Head of caudate nucleus (tissue), 42 donors: ENCODE results near the gene RAVER2.
"Not testable (repeated sequence)": the region's sequence is repeated elsewhere in the genome, so short reads cannot be mapped to it uniquely, and the experiment has no call there.

ENCODE experiments used
- DNase-seq, 42 donors: peaks; one replicate each; pipeline versions ENCODE4 v3.0.0 to v3.0.0-alpha.2; 2020 to 2021; ENCODE audit warnings: mixed read lengths in 7 of 42
- intact Hi-C: fragments of 100-400 bp; cut with DNase I; formaldehyde crosslinking; loops from one replicate; pipeline ENCODE4 v1.15.0; 2022

The RAVER2 gene

DNA sequence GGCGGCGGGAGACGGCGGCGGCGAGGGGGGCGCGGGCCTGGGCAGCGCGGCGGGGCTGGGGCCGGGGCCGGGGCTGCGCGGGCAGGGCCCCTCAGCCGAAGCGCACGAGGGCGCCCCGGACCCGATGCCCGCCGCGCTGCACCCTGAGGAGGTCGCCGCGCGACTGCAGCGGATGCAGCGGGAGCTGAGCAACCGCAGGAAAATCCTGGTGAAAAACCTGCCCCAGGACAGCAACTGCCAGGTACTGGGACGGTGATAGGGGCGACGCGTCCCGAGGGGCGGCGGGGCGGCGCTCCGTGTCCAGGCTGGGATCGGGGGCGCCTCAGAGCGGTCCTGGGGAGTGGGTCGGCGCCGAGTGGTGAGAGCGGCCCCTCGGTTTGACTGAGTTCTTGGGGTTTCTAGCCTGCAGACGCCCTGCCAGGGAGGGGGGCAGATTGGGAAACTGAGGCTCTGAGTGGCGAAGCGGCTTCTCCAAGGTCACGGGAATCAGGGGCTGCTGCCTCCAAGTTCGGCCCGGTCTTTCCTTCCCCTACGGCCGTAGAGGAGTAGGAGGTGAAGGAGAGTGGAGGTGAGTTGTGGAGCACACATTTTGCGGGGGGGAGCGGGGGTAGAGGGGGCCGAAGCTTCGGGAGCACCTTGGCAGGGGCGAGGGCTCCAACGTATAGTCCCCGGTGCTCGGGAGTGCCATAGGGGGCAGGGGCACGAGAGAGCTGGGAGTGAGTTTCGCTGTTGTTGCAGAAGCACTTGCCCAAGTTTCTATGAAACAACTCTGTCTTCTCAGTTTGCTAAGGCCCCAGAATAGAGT, 508 bp downstream of the RAVER2 start:
- intact Hi-C loops, result loop anchor here (10.0 kb wide), 1 partner anchor 79 kb away; no protein-coding TSS in a partner anchor
- DNase-seq, result peak in 34 of 42 donors; percentile 5 to 62 (median 32)

GRCh38 chr1:64745986-64746940, 1.4 kb downstream of the RAVER2 start:
- peak in 17 of 42 donors; percentile 7 to 74 (median 45) for DNase-seq
- intact Hi-C loops, result loop anchor here (10.0 kb wide), 1 partner anchor 79 kb away; no protein-coding TSS in a partner anchor

DNA sequence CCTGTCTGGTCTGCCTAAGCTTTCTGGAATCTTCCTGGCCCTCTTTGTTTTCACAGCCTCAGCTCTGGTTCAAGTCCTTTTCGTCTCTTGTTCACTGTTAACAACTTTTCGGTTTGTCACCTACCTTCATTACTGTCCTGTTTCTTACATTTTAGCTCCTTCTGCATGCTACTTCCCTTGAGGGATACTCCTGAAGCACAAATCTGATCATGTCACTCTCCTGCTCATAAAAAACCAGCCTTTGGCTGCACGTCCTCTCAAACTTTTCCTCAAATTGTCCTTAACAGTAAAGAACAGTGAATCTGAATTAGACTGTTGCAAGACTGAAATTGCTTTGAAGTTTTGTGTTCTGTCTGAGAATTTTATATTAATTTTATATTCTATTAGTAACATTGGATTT, 3.3 kb downstream of the RAVER2 start:
- intact Hi-C loops, result loop anchor here (10.0 kb wide), 1 partner anchor 77 kb away; no protein-coding TSS in a partner anchor
- DNase-seq, result no peak

GRCh38 chr1:64748706-64749105, 3.8 kb downstream of the RAVER2 start:
- intact Hi-C loops, result loop anchor here (10.0 kb wide), 1 partner anchor 76 kb away; no protein-coding TSS in a partner anchor

GRCh38 chr1:64750092-64750491, 5.2 kb downstream of the RAVER2 start:
- DNase-seq, result no peak
- intact Hi-C loops, result no loop called here

More at GRCh38 chr1:64748706-64749105, 3.8 kb downstream of the RAVER2 start:
- no peak for DNase-seq

- no peak for DNase-seq
- intact Hi-C loops, result no loop called here
These were observed 6.0 kb downstream of the RAVER2 start for GRCh38 chr1:64750875-64751274.

GRCh38 chr1:64754173-64754572, 9.3 kb downstream of the RAVER2 start:
- intact Hi-C loops, result no loop called here

DNA sequence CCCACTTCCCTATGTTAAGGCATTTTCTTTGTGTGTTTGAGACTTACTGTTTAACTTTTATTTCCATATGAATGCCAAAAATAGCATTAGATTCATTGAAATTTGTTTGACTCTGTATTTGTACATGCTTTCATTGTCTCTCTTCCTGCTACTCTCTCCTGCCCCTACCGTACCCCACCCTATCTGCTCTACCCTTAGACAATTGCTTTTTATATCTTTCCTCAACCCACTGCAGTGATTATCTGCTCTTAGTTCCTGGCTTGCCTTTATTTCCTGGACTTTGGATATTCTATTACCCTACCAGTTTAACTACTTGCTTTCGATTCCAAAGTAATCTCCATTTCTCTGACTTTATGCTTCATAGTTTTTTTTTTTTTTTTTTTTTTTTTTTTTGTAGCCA, 10.5 kb downstream of the RAVER2 start:
- DNase-seq, result no peak
- intact Hi-C loops, result no loop called here

More at GRCh38 chr1:64754173-64754572, 9.3 kb downstream of the RAVER2 start:
- DNase-seq, result no peak

GRCh38 chr1:64756770-64757169, 11.9 kb downstream of the RAVER2 start:
- no peak for DNase-seq
- intact Hi-C loops, result no loop called here

- intact Hi-C loops, result no loop called here
- no peak for DNase-seq
These were observed 12.3 kb downstream of the RAVER2 start for GRCh38 chr1:64757213-64757612.

DNA sequence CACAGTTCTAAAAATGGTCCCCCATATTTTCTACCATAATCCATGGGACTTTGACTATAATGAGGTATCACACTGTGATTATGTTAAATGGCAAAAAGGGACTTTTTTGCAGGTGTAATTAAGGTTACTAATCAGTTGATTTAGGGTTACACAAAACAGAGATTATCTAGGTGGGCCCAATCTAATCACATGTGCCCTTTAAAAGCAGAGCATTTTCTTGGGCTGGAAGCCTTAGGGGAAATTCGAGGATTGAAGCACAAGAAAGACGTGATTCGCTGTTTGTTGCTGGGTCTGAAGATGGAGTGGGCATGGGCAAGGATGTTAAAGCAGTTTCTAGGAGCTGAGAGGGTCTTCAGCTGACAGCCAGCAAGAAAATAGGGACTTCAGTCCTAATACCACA, 13.4 kb downstream of the RAVER2 start:
- intact Hi-C loops, result no loop called here
- no peak for DNase-seq

DNA sequence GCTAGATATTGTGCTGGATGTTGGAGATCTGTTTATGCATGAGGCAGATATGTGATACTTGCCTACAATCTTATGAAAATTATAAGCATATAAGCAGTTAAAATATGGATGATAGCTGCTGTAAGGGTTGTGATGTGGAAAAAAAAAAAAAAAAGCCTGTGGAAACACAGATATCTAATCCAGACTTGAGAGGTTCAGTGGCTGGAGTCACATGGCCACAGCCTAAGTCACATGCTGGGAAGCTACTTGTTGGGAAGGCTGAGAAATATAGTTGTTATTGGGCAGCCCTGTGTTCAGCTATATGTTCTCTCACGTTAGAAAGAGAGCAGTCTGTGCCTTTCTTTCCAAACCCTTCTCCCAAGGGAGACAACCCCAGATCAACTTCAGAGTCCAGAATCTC, 15.1 kb downstream of the RAVER2 start:
- intact Hi-C loops, result no loop called here
- DNase-seq, result no peak

- intact Hi-C loops, result no loop called here
These were observed 20.1 kb downstream of the RAVER2 start for GRCh38 chr1:64765012-64765411.

DNA sequence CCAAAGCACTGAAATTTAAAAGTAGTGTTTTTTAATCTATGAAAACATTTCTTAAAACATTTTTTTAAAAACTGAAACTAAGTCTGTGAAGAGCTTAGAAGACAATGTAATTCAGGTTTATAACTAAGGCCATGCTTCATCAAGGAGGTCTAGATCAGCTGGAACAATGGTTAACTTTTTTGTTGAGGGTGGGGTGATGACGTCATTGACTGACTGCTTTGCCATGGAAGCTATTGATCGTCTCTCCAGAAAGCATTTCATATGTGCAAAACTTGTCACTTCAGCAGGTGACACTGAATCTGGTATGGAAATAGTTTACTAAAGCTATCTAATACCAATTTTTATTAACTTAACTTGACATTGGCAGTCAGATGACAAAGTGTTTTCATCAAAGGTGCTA, 21.0 kb downstream of the RAVER2 start:
- intact Hi-C loops, result no loop called here
- DNase-seq, result no peak

More at GRCh38 chr1:64765012-64765411, 20.1 kb downstream of the RAVER2 start:
- no peak for DNase-seq

GRCh38 chr1:64766429-64766828, 21.6 kb downstream of the RAVER2 start:
- intact Hi-C loops, result no loop called here
- no peak for DNase-seq

- DNase-seq, result no peak
- intact Hi-C loops, result no loop called here
These were observed 24.6 kb downstream of the RAVER2 start for GRCh38 chr1:64769482-64769881.

GRCh38 chr1:64769971-64770370, 25.1 kb downstream of the RAVER2 start:
- DNase-seq, result no peak
- intact Hi-C loops, result no loop called here

DNA sequence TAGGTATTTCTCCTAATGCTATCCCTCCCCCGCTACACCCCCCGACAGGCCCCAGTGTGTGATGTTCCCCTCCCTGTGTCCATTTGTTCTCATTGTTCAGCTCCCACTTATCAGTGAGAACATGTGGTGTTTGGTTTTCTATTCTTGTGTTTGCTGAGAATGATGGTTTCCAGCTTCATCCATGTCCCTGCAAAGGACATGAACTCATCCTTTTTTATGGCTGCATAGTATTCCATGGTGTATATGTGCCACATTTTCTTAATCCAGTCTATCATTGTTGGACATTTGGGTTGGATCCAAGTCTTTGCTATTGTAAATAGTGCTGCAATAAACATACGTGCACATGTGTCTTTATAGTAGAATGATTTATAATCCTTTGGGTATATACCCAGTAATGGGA, 28.4 kb downstream of the RAVER2 start:
- intact Hi-C loops, DNase-seq: not testable (repeated sequence)

GRCh38 chr1:64775113-64775512, 30.2 kb downstream of the RAVER2 start:
- no peak for DNase-seq
- intact Hi-C loops, result no loop called here

DNA sequence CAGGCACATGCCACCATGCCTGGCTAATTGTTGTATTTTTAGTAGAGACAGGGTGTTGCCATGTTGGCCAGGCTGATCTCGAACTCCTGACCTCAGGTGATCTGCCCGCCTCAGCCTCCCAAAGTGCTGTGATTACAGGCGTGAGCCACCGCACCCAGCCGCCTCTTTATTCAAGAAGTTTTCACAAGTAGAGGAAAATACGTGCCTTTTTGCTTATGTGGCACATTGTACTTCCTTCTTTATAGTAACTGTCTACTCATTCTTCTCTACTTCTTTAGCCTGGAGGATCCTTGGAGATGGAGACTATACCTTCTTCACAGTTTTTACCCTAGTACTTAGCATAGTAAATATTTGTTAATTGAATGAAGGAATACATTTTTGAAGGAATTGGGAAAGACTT, 37.2 kb downstream of the RAVER2 start:
- intact Hi-C loops, DNase-seq: not testable (repeated sequence)
